ENCODE data around the gene ANKRD61. TPM values are rescaled to one million over a fixed set of nuclear protein-coding genes. Genes with fewer than 3 reads are reported as not detected.
"Not testable (repeated sequence)": the region's sequence is repeated elsewhere in the genome, so short reads cannot be mapped to it uniquely, and the experiment has no call there.

Gene ANKRD61
- total RNA-seq, 1 donor from 2014 or later, result 0.44 TPM

DNA sequence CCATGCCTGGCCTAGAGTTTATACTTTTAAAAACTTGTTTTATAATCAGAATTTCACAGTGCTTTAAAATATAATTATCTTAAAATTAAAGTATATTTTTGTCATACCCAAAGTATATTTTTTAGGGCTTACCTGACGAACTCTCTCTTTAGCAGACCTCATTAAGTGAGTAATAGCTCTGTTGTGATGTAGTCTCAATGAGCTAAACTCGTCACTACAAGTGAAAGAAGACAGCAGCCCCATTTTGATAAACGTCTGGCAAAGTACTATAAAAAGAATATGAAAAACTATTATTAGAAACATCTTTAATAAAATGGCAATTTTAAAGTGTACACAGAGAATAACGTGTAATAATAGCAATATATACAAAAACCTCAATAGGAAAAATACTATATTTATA is 18.6 kb downstream of the ANKRD61 start:
- no peaks in the 10 kb centered on the region for H3K9me3 Mint-ChIP-seq
- no peak for DNase-seq (ENCODE audit: low spot score)
- H3K4me1 Mint-ChIP-seq (ENCODE audit: low read depth), result no peaks in the 10 kb centered on the region
- H3K4me3 Mint-ChIP-seq, result no peak overlapping the region
- no peaks in the 10 kb centered on the region for H3K27me3 Mint-ChIP-seq (ENCODE audit: insufficient read depth)
- H3K27ac Mint-ChIP-seq, result no peak overlapping the region
- intact Hi-C loops (cut with micrococcal nuclease), result no loop called here
- H3K36me3 Mint-ChIP-seq (ENCODE audit: low read depth), result peaks cover 14% of the 10 kb centered on the region

DNA sequence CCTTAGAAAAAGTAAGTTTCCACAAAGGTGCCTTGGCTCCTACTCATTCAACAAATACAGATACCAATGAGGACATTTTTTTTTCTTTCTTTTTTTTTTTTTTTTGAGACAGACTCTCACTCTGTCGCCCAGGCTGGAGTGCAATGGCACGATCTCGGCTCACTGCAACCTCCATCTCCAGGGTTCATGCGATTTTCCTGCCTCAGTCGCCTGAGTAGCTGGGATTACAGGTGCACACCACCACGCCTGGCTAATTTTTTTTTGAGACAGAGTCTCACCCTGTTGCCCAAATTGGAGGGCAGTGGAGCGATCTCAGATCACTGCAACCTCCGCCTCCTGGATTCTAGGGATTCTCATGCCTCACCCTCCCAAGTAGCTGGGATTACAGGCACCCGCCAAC is 20.0 kb downstream of the ANKRD61 start:
- H3K36me3 Mint-ChIP-seq (ENCODE audit: low read depth), result peaks cover 15% of the 10 kb centered on the region
- H3K4me3 Mint-ChIP-seq; H3K27me3 Mint-ChIP-seq (ENCODE audit: insufficient read depth); H3K27ac Mint-ChIP-seq; intact Hi-C loops (cut with micrococcal nuclease); DNase-seq (ENCODE audit: low spot score); H3K9me3 Mint-ChIP-seq; H3K4me1 Mint-ChIP-seq (ENCODE audit: low read depth): not testable (repeated sequence)

GRCh38 chr7:6056616-6057015 is 25.4 kb downstream of the ANKRD61 start:
- Mint-ChIP-seq H3K27me3 (ENCODE audit: insufficient read depth) (no peaks in the 10 kb centered on the region), H3K36me3 (ENCODE audit: low read depth) (peaks cover 6% of the 10 kb centered on the region), H3K9me3 (no peaks in the 10 kb centered on the region), H3K27ac (no peak overlapping the region), H3K4me3 (no peak overlapping the region), H3K4me1 (ENCODE audit: low read depth) (peaks cover 21% of the 10 kb centered on the region)
- intact Hi-C loops (cut with micrococcal nuclease), result no loop called here
- no peak for DNase-seq (ENCODE audit: low spot score)

- intact Hi-C loops (cut with micrococcal nuclease), result no loop called here
- Mint-ChIP-seq H3K36me3 (ENCODE audit: low read depth) (peaks cover 5% of the 10 kb centered on the region), H3K9me3 (no peaks in the 10 kb centered on the region), H3K27me3 (ENCODE audit: insufficient read depth) (no peaks in the 10 kb centered on the region), H3K4me3 (peak overlapping the region; percentile 92), H3K27ac (peak overlapping the region; percentile 55), H3K4me1 (ENCODE audit: low read depth) (peaks cover 21% of the 10 kb centered on the region)
- no peak for DNase-seq (ENCODE audit: low spot score)
These were observed 26.3 kb downstream of the ANKRD61 start for GRCh38 chr7:6057316-6058129.

DNA sequence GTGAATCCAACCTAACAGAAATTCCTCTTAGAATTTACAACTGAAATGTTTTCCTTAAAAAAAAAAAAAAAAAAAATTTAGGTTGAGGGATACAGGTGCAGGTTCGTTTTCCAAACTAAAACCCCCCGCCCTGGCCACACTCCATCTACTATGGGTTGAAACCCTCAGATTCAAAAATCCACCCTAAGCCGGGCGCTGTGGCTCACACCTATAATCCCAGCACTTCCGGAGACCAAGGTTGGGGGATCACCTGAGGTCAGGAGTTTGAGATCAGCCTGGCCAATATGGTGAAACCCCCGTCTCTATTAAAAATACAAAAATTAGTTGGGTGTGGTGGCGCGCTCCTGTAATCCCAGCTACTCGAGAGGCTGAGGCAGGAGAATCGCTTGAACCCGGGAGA is 28.8 kb downstream of the ANKRD61 start:
- H3K27ac Mint-ChIP-seq; intact Hi-C loops (cut with micrococcal nuclease); H3K9me3 Mint-ChIP-seq; H3K27me3 Mint-ChIP-seq (ENCODE audit: insufficient read depth); DNase-seq (ENCODE audit: low spot score); H3K36me3 Mint-ChIP-seq (ENCODE audit: low read depth): not testable (repeated sequence)
- Mint-ChIP-seq H3K4me3 (peak overlapping the region; percentile 92), H3K4me1 (ENCODE audit: low read depth) (peaks cover 21% of the 10 kb centered on the region)

DNA sequence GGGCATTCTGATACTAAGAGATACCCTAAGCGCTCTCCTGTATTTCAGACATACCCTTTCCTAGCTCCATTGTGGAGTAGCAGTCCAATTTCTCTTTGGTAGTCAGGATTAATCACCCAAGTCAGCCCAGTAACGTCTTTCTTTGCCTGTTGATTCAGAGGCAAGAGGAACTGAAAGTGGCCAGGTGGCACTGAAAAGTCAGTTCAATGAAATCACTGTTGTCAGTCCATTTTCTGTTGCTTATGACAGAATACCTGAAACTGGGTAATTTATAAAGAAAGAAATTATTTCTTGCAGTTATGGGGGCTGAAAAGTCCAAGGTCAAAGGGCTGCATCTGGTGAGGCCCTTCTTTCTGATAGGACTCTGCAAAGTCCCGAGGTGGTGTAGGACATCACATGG is 40.2 kb downstream of the ANKRD61 start:
- Mint-ChIP-seq H3K4me3 (no peak overlapping the region), H3K4me1 (ENCODE audit: low read depth) (no peaks in the 10 kb centered on the region), H3K27me3 (ENCODE audit: insufficient read depth) (peaks cover 3% of the 10 kb centered on the region), H3K27ac (no peak overlapping the region), H3K9me3 (no peaks in the 10 kb centered on the region), H3K36me3 (ENCODE audit: low read depth) (no peaks in the 10 kb centered on the region)
- intact Hi-C loops (cut with micrococcal nuclease), result no loop called here
- DNase-seq (ENCODE audit: low spot score), result no peak

DNA sequence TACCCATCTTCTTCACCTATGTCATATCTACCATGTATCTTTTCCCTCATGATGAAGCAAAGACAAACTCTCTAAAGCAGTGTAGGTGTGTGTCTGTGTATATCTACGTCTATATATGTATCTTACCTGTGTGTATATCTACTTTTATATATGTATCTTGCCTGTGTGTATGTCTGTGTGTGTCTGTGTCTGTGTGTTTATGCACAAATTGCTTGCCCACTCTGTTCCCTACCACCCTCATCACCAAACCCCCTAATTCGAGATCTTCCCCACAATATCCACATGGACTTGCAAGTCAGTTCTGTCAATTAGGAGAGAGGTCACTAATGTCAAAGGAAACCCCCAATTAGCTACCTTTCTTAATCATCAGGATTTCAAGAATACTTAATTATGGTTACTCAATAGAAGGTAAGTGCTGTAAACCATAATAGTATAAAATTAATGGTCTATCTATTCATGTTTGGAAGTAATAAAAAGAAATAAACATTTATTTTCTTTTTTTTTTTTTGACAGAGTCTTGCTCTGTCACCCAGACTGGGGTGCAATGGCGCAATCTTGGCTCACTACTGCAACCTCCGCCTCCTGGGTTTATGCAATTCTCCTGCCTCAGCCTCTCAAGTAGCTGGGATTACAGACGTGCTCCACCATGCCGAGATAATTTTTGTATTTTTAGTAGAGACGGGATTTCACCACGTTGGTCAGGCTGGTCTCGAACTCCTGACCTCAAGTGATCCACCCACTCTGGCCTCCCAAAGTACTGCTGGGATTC is 43.6 kb downstream of the ANKRD61 start:
- Mint-ChIP-seq H3K4me1 (ENCODE audit: low read depth) (no peaks in the 10 kb centered on the region), H3K9me3 (no peaks in the 10 kb centered on the region), H3K4me3 (no peak overlapping the region), H3K27me3 (ENCODE audit: insufficient read depth) (no peaks in the 10 kb centered on the region), H3K27ac (no peak overlapping the region), H3K36me3 (ENCODE audit: low read depth) (no peaks in the 10 kb centered on the region)
- intact Hi-C loops (cut with micrococcal nuclease), result no loop called here
- DNase-seq (ENCODE audit: low spot score), result no peak

GRCh38 chr7:6078548-6078947 is 47.4 kb downstream of the ANKRD61 start:
- Mint-ChIP-seq H3K27ac (no peak overlapping the region), H3K9me3 (no peaks in the 10 kb centered on the region), H3K36me3 (ENCODE audit: low read depth) (no peaks in the 10 kb centered on the region), H3K4me3 (no peak overlapping the region), H3K4me1 (ENCODE audit: low read depth) (peaks cover 4% of the 10 kb centered on the region), H3K27me3 (ENCODE audit: insufficient read depth) (no peaks in the 10 kb centered on the region)
- intact Hi-C loops (cut with micrococcal nuclease), result no loop called here
- no peak for DNase-seq (ENCODE audit: low spot score)

- H3K9me3 Mint-ChIP-seq, H3K4me3 Mint-ChIP-seq: not testable (repeated sequence)
These were observed 51.9 kb downstream of the ANKRD61 start for GRCh38 chr7:6083047-6083446.

More at GRCh38 chr7:6083047-6083446, 51.9 kb downstream of the ANKRD61 start:
- H3K27me3 Mint-ChIP-seq (ENCODE audit: insufficient read depth); H3K4me1 Mint-ChIP-seq (ENCODE audit: low read depth); DNase-seq (ENCODE audit: low spot score); H3K36me3 Mint-ChIP-seq (ENCODE audit: low read depth); H3K27ac Mint-ChIP-seq; intact Hi-C loops (cut with micrococcal nuclease): not testable (repeated sequence)

Other genes starting within 250 kb of the ANKRD61 start
- gene RNF216, start 249.7 kb upstream of the ANKRD61 start, total RNA-seq, result 39.2 and 40.2 TPM in 2 replicates
- gene OCM, start 150.6 kb upstream of the ANKRD61 start, total RNA-seq, result not detected in 2 replicates
- gene CCZ1, start 132.6 kb upstream of the ANKRD61 start, total RNA-seq, result 101 and 111 TPM in 2 replicates
- gene RSPH10B, start 60.7 kb upstream of the ANKRD61 start, total RNA-seq, result 0.81 and 1.1 TPM in 2 replicates
- 20.3 and 25.8 TPM in 2 replicates for gene PMS2, start 22.3 kb upstream of the ANKRD61 start, total RNA-seq
- gene AIMP2, start 22.1 kb upstream of the ANKRD61 start, total RNA-seq, result 92.0 and 101 TPM in 2 replicates
- 98.9 and 104 TPM in 2 replicates for gene EIF2AK1, start 27.8 kb downstream of the ANKRD61 start, total RNA-seq
- 17.6 and 19.6 TPM in 2 replicates for gene USP42, start 73.6 kb downstream of the ANKRD61 start, total RNA-seq
- gene CYTH3, start 241.2 kb downstream of the ANKRD61 start, total RNA-seq, result 0.65 and 1.7 TPM in 2 replicates

Data from activated T-helper 1 cell treated with anti-CD3 and anti-CD28 coated beads, Interleukin-12 subunit alpha, Interleukin-12 subunit beta, Interleukin-2, Interleukin-4 antibody, amounts not matched to agents 30 ng/mL and 10 ng/mL and 1 ng/mL, durations not matched to agents 14 hours and 24 hours and 36 hours (primary cell).